ENCODE data around the gene DDX53. TPM values are rescaled to one million over a fixed set of nuclear protein-coding genes. Genes with fewer than 3 reads are reported as not detected.

Gene DDX53
- not detected for total RNA-seq

GRCh38 chrX:22999696-23000223, at the start of gene DDX53:
Gene DDX53 (plus strand): TSS chrX:22999960. CDS start chrX:23000058, 98 bp downstream.
- DNase-seq, result no peak
- H3K4me3 Mint-ChIP-seq, result no peak within 1 kb of the TSS
- H3K36me3 Mint-ChIP-seq (ENCODE audit: insufficient read depth), result no peaks in the 10 kb centered on the region
- H3K27me3 Mint-ChIP-seq (ENCODE audit: low read depth), result no peaks in the 10 kb centered on the region
- H3K9me3 Mint-ChIP-seq, result peaks cover 4% of the 10 kb centered on the region
- no peaks in the 10 kb centered on the region for H3K4me1 Mint-ChIP-seq (ENCODE audit: low read depth)
- no peak for ATAC-seq

GRCh38 chrX:22950269-22951266, 49.2 kb upstream of the DDX53 start:
- Mint-ChIP-seq H3K4me3 (no peak overlapping the region), H3K27me3 (ENCODE audit: low read depth) (no peaks in the 10 kb centered on the region), H3K4me1 (ENCODE audit: low read depth) (no peaks in the 10 kb centered on the region), H3K36me3 (ENCODE audit: insufficient read depth) (no peaks in the 10 kb centered on the region), H3K9me3 (no peaks in the 10 kb centered on the region)
- ATAC-seq, result no peak
- DNase-seq, result no peak

- no peaks in the 10 kb centered on the region for H3K36me3 Mint-ChIP-seq (ENCODE audit: insufficient read depth)
- H3K4me3 Mint-ChIP-seq, result no peak overlapping the region
- no peaks in the 10 kb centered on the region for H3K9me3 Mint-ChIP-seq
- no peak for DNase-seq
- no peak for ATAC-seq
- no peaks in the 10 kb centered on the region for H3K4me1 Mint-ChIP-seq (ENCODE audit: low read depth)
- H3K27me3 Mint-ChIP-seq (ENCODE audit: low read depth), result no peaks in the 10 kb centered on the region
Measured at GRCh38 chrX:22952010-22952409, 47.8 kb upstream of the DDX53 start.

GRCh38 chrX:22958250-22958649, 41.5 kb upstream of the DDX53 start:
- DNase-seq, result no peak
- Mint-ChIP-seq H3K4me3 (no peak overlapping the region), H3K36me3 (ENCODE audit: insufficient read depth) (no peaks in the 10 kb centered on the region), H3K27me3 (ENCODE audit: low read depth) (no peaks in the 10 kb centered on the region), H3K9me3 (no peaks in the 10 kb centered on the region), H3K4me1 (ENCODE audit: low read depth) (no peaks in the 10 kb centered on the region)
- no peak for ATAC-seq

GRCh38 chrX:22959204-22959920, 40.4 kb upstream of the DDX53 start:
- Mint-ChIP-seq H3K27me3 (ENCODE audit: low read depth) (no peaks in the 10 kb centered on the region), H3K4me1 (ENCODE audit: low read depth) (no peaks in the 10 kb centered on the region), H3K9me3 (no peaks in the 10 kb centered on the region), H3K4me3 (no peak overlapping the region), H3K36me3 (ENCODE audit: insufficient read depth) (no peaks in the 10 kb centered on the region)
- ATAC-seq (no peak), DNase-seq (no peak)

- H3K4me1 Mint-ChIP-seq (ENCODE audit: low read depth), result no peaks in the 10 kb centered on the region
- H3K27me3 Mint-ChIP-seq (ENCODE audit: low read depth), result no peaks in the 10 kb centered on the region
- no peaks in the 10 kb centered on the region for H3K36me3 Mint-ChIP-seq (ENCODE audit: insufficient read depth)
Measured at GRCh38 chrX:22963196-22963595, 36.6 kb upstream of the DDX53 start.

GRCh38 chrX:22968494-22968893, 31.3 kb upstream of the DDX53 start:
- ATAC-seq (no peak), DNase-seq (no peak)
- Mint-ChIP-seq H3K36me3 (ENCODE audit: insufficient read depth) (no peaks in the 10 kb centered on the region), H3K27me3 (ENCODE audit: low read depth) (no peaks in the 10 kb centered on the region), H3K4me1 (ENCODE audit: low read depth) (no peaks in the 10 kb centered on the region), H3K9me3 (peaks cover 9% of the 10 kb centered on the region), H3K4me3 (no peak overlapping the region)

More at GRCh38 chrX:22963196-22963595, 36.6 kb upstream of the DDX53 start:
- H3K4me3 Mint-ChIP-seq, result no peak overlapping the region
- DNase-seq, result no peak
- H3K9me3 Mint-ChIP-seq, result peaks cover under 1% of the 10 kb centered on the region
- no peak for ATAC-seq

GRCh38 chrX:22969411-22969810, 30.3 kb upstream of the DDX53 start:
- ATAC-seq (no peak), DNase-seq (no peak)
- Mint-ChIP-seq H3K4me1 (ENCODE audit: low read depth) (no peaks in the 10 kb centered on the region), H3K27me3 (ENCODE audit: low read depth) (no peaks in the 10 kb centered on the region), H3K4me3 (no peak overlapping the region), H3K36me3 (ENCODE audit: insufficient read depth) (no peaks in the 10 kb centered on the region), H3K9me3 (peaks cover 9% of the 10 kb centered on the region)

- DNase-seq (no peak), ATAC-seq (no peak)
- Mint-ChIP-seq H3K36me3 (ENCODE audit: insufficient read depth) (no peaks in the 10 kb centered on the region), H3K9me3 (peaks cover 9% of the 10 kb centered on the region), H3K4me1 (ENCODE audit: low read depth) (no peaks in the 10 kb centered on the region), H3K27me3 (ENCODE audit: low read depth) (no peaks in the 10 kb centered on the region), H3K4me3 (no peak overlapping the region)
Measured at GRCh38 chrX:22970861-22971260, 28.9 kb upstream of the DDX53 start.

GRCh38 chrX:22974616-22975015, 25.1 kb upstream of the DDX53 start:
- ATAC-seq, result no peak
- peaks cover 3% of the 10 kb centered on the region for H3K9me3 Mint-ChIP-seq
- H3K27me3 Mint-ChIP-seq (ENCODE audit: low read depth), result no peaks in the 10 kb centered on the region
- no peak for DNase-seq
- H3K4me3 Mint-ChIP-seq, result no peak overlapping the region
- no peaks in the 10 kb centered on the region for H3K36me3 Mint-ChIP-seq (ENCODE audit: insufficient read depth)
- no peaks in the 10 kb centered on the region for H3K4me1 Mint-ChIP-seq (ENCODE audit: low read depth)

- no peak for ATAC-seq
Measured at GRCh38 chrX:22975786-22976185, 24.0 kb upstream of the DDX53 start.

GRCh38 chrX:22985958-22986357, 13.8 kb upstream of the DDX53 start:
- Mint-ChIP-seq H3K27me3 (ENCODE audit: low read depth) (no peaks in the 10 kb centered on the region), H3K36me3 (ENCODE audit: insufficient read depth) (no peaks in the 10 kb centered on the region), H3K4me3 (no peak overlapping the region), H3K4me1 (ENCODE audit: low read depth) (no peaks in the 10 kb centered on the region), H3K9me3 (no peaks in the 10 kb centered on the region)
- DNase-seq, result no peak
- no peak for ATAC-seq

More at GRCh38 chrX:22975786-22976185, 24.0 kb upstream of the DDX53 start:
- H3K4me1 Mint-ChIP-seq (ENCODE audit: low read depth), result no peaks in the 10 kb centered on the region
- no peaks in the 10 kb centered on the region for H3K36me3 Mint-ChIP-seq (ENCODE audit: insufficient read depth)
- DNase-seq, result no peak
- no peak overlapping the region for H3K4me3 Mint-ChIP-seq
- peaks cover 3% of the 10 kb centered on the region for H3K9me3 Mint-ChIP-seq
- no peaks in the 10 kb centered on the region for H3K27me3 Mint-ChIP-seq (ENCODE audit: low read depth)

GRCh38 chrX:22987452-22987851, 12.3 kb upstream of the DDX53 start:
- H3K36me3 Mint-ChIP-seq (ENCODE audit: insufficient read depth), result no peaks in the 10 kb centered on the region
- no peak overlapping the region for H3K4me3 Mint-ChIP-seq

GRCh38 chrX:23003116-23003515, 3.4 kb downstream of the DDX53 start:
- H3K4me1 Mint-ChIP-seq (ENCODE audit: low read depth), result no peaks in the 10 kb centered on the region
- H3K9me3 Mint-ChIP-seq, result peaks cover 4% of the 10 kb centered on the region
- H3K4me3 Mint-ChIP-seq, result no peak overlapping the region
- H3K36me3 Mint-ChIP-seq (ENCODE audit: insufficient read depth), result no peaks in the 10 kb centered on the region
- no peaks in the 10 kb centered on the region for H3K27me3 Mint-ChIP-seq (ENCODE audit: low read depth)
- ATAC-seq, result no peak
- DNase-seq, result no peak

More at GRCh38 chrX:22987452-22987851, 12.3 kb upstream of the DDX53 start:
- H3K9me3 Mint-ChIP-seq, result no peaks in the 10 kb centered on the region
- no peaks in the 10 kb centered on the region for H3K27me3 Mint-ChIP-seq (ENCODE audit: low read depth)
- H3K4me1 Mint-ChIP-seq (ENCODE audit: low read depth), result no peaks in the 10 kb centered on the region
- DNase-seq (no peak), ATAC-seq (no peak)

All from activated T-cell treated with anti-CD3 and anti-CD28 coated beads, Interleukin-2, amount 50 U/mL, for 4 hours (primary cell).